ENCODE data around the gene S100A10. TPM values are rescaled to one million over a fixed set of nuclear protein-coding genes. Genes with fewer than 3 reads are reported as not detected.

The S100A10 gene
- total RNA-seq, 2 experiments from 2014 or later: 2.6 TPM; not detected in 1

DNA sequence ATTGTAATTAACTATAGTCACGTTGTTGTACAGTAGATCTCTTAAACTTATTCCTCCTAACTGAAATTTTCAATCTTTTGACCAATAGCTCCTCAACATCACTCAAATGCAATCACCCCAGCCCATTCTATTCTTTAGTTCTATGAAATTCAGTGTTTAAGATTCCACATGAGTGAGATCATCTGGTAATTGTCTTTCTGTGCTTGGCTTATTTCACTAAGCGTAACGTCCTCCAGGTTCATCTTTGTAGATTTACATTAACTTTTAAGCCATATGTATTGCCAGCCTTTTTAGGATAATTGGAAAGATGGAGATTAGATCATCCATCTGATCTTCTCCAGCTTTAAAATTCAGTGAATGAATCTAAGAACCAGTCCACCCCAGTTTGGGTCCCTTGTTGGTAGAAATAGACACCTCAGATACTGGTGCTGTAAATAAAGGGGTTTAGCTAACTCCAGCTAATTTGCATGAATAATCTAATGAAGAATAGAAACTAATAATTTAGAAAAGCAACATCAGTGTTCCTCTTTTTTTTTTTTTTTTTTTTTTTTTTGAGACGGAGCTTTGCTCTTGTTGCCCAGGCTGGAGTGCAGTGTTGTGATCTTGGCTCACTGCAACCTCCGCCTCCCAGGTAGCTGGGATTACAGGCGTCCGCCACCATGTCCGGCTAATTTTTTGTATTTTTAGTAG is 7.0 kb downstream of the S100A10 start:
- Histone ChIP-seq H3K4me2 (ENCODE audit: low read length) (no peak overlapping the region), H3K79me2 (ENCODE audit: insufficient read depth, low read depth, low read length) (no peaks in the 10 kb centered on the region), H3K9me3 (ENCODE audit: low read length) (no peaks in the 10 kb centered on the region), H3K4me3 (ENCODE audit: low read depth, low read length, poor library complexity, severe bottlenecking) (no peak overlapping the region), H4K20me1 (ENCODE audit: insufficient read depth, low read length) (no peaks in the 10 kb centered on the region), H2AFZ (ENCODE audit: low read length) (no peak overlapping the region), H3K4me1 (ENCODE audit: insufficient read depth, low read length, poor library complexity, severe bottlenecking) (no peaks in the 10 kb centered on the region), H3K9me2 (ENCODE audit: insufficient read depth, low read length) (no peaks in the 10 kb centered on the region), H3K27ac (ENCODE audit: low read depth, low read length, poor library complexity, severe bottlenecking) (no peak overlapping the region), H3K36me3 (ENCODE audit: insufficient read depth, low read length) (no peaks in the 10 kb centered on the region)
- CTCF ChIA-PET (ENCODE audit: unreplicated experiment): no interaction called here
- intact Hi-C loops (cut with micrococcal nuclease; ENCODE audit: unreplicated experiment): no loop called here
- no peak for DNase-seq (ENCODE audit: low spot score)
- BruUV-seq (replicated peaks): no TSS peak
- POLR2A ChIA-PET: interaction anchor here (0.7 to 1.2 kb wide), 3 partner anchors 14 to 34 kb away, joined by 5 to 6 read pairs (median 5); no protein-coding TSS in a partner anchor
- TF ChIP-seq, protein P1, sequence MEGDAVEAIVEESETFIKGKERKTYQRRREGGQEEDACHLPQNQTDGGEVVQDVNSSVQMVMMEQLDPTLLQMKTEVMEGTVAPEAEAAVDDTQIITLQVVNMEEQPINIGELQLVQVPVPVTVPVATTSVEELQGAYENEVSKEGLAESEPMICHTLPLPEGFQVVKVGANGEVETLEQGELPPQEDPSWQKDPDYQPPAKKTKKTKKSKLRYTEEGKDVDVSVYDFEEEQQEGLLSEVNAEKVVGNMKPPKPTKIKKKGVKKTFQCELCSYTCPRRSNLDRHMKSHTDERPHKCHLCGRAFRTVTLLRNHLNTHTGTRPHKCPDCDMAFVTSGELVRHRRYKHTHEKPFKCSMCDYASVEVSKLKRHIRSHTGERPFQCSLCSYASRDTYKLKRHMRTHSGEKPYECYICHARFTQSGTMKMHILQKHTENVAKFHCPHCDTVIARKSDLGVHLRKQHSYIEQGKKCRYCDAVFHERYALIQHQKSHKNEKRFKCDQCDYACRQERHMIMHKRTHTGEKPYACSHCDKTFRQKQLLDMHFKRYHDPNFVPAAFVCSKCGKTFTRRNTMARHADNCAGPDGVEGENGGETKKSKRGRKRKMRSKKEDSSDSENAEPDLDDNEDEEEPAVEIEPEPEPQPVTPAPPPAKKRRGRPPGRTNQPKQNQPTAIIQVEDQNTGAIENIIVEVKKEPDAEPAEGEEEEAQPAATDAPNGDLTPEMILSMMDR (conservative IDR thresholded peaks at IDR 0.05; ENCODE audit: low read length): no peak
- no peak for TF ChIP-seq EZH2phosphoT487 (IDR thresholded peaks at IDR 0.05; ENCODE audit: borderline replicate concordance, low read depth, low read length)

DNA sequence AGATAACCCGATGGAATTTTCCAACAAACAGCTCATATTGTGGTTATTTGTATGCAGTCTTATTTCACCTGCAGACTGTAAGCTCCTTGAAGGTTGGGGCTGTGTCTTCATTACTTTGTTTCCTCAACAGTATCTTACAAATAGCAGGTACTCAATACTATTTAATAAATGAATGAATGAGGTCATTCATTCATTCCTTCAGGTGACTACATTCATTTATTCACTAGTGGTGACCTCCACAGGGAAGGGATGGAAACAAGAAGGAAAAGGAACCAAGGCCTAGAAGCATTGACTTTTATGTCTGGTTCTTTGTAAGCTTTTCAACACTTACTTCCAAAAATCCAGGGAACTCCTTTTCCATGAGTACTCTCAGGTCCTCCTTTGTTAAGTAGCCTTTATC is 7.9 kb downstream of the S100A10 start:
- POLR2A ChIA-PET: interaction anchor here (0.6 kb wide), 1 partner anchor 61 kb away, joined by 3 read pairs; no protein-coding TSS in a partner anchor
- intact Hi-C loops (cut with micrococcal nuclease; ENCODE audit: unreplicated experiment): no loop called here
- H3K79me2 ChIP-seq (ENCODE audit: insufficient read depth, low read depth, low read length): no peaks in the 10 kb centered on the region
- H3K27ac ChIP-seq (ENCODE audit: low read depth, low read length, poor library complexity, severe bottlenecking): no peak overlapping the region
- DNase-seq (ENCODE audit: low spot score): no peak
- H3K4me2 ChIP-seq (ENCODE audit: low read length): no peak overlapping the region
- H3K9me3 ChIP-seq (ENCODE audit: low read length): no peaks in the 10 kb centered on the region
- no peaks in the 10 kb centered on the region for H3K9me2 ChIP-seq (ENCODE audit: insufficient read depth, low read length)
- H3K4me1 ChIP-seq (ENCODE audit: insufficient read depth, low read length, poor library complexity, severe bottlenecking): no peaks in the 10 kb centered on the region
- no peaks in the 10 kb centered on the region for H3K36me3 ChIP-seq (ENCODE audit: insufficient read depth, low read length)
- no peak overlapping the region for H2AFZ ChIP-seq (ENCODE audit: low read length)
- no peaks in the 10 kb centered on the region for H4K20me1 ChIP-seq (ENCODE audit: insufficient read depth, low read length)
- no TSS peak for BruUV-seq (replicated peaks)
- no peak for TF ChIP-seq EZH2phosphoT487 (IDR thresholded peaks at IDR 0.05; ENCODE audit: borderline replicate concordance, low read depth, low read length)
- TF ChIP-seq, protein P1 (conservative IDR thresholded peaks at IDR 0.05; ENCODE audit: low read length): no peak
- no peak overlapping the region for H3K4me3 ChIP-seq (ENCODE audit: low read depth, low read length, poor library complexity, severe bottlenecking)
- CTCF ChIA-PET (ENCODE audit: unreplicated experiment): no interaction called here

GRCh38 chr1:151985270-151985669 is 8.4 kb downstream of the S100A10 start:
- no peaks in the 10 kb centered on the region for H3K9me3 ChIP-seq (ENCODE audit: low read length)
- H3K79me2 ChIP-seq (ENCODE audit: insufficient read depth, low read depth, low read length): no peaks in the 10 kb centered on the region
- H3K4me2 ChIP-seq (ENCODE audit: low read length): no peak overlapping the region
- POLR2A ChIA-PET: no interaction called here
- no peaks in the 10 kb centered on the region for H3K4me1 ChIP-seq (ENCODE audit: insufficient read depth, low read length, poor library complexity, severe bottlenecking)
- H3K36me3 ChIP-seq (ENCODE audit: insufficient read depth, low read length): no peaks in the 10 kb centered on the region
- no peak overlapping the region for H2AFZ ChIP-seq (ENCODE audit: low read length)
- H4K20me1 ChIP-seq (ENCODE audit: insufficient read depth, low read length): no peaks in the 10 kb centered on the region
- H3K4me3 ChIP-seq (ENCODE audit: low read depth, low read length, poor library complexity, severe bottlenecking): no peak overlapping the region
- no peak overlapping the region for H3K27ac ChIP-seq (ENCODE audit: low read depth, low read length, poor library complexity, severe bottlenecking)
- CTCF ChIA-PET (ENCODE audit: unreplicated experiment): no interaction called here
- no peak for TF ChIP-seq EZH2phosphoT487 (IDR thresholded peaks at IDR 0.05; ENCODE audit: borderline replicate concordance, low read depth, low read length)
- TF ChIP-seq, protein P1 (conservative IDR thresholded peaks at IDR 0.05; ENCODE audit: low read length): no peak
- H3K9me2 ChIP-seq (ENCODE audit: insufficient read depth, low read length): no peaks in the 10 kb centered on the region
- no TSS peak for BruUV-seq (replicated peaks)
- intact Hi-C loops (cut with micrococcal nuclease; ENCODE audit: unreplicated experiment): no loop called here
- DNase-seq (ENCODE audit: low spot score): no peak

Measured in OCI-LY7 (cell line).